HS-5 (cell line): ENCODE results near the gene PRDX2.

ENCODE experiments used
- DNase-seq: peaks from one replicate; pipeline ENCODE4 v3.0.0-alpha.2; 2012; ENCODE audit warnings: low read depth

Gene PRDX2

DNA sequence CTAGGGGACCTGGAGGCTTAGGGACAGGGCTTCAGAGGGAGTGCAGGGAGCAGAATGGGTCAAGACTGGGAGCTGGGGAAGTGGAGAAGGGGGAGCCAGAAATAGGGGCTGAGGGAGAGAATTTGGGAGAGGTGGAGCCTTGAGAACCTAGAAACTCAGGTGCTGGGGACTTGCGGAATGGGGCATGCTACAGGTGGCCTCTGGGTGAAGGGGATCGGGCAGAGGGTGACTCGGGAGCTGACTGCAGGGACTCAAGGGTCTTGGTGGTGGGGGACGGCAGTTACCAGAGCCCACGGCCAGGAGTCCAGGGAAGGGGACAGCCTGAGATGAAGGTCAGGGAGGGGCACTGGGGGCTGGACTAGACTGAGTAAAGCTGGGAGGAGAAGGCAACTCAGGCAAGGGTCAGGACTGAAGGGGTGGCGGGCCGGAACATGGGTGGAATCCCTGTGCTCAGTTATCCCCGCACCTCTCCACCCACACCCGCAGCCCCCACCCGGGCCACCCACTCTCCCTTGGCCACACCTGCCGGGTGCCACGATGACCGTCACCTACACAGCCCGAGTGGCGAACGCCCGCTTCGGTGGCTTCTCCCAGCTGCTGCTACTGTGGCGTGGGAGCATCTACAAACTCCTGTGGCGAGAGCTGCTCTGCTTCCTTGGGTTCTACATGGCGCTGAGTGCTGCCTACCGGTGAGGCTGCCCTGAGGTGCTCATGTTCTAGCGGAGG lies 49.4 kb downstream of the PRDX2 start:
- DNase-seq, result no peak

GRCh38 chr19:12751635-12752034 lies 50.0 kb downstream of the PRDX2 start, which contains the start of gene BEST2:
Gene BEST2, plus strand, starts transcription at chr19:12751791. Its CDS starts 802 bp downstream, at chr19:12752593.
- no peak for DNase-seq

GRCh38 chr19:12750851-12751250 lies 50.7 kb downstream of the PRDX2 start:
- DNase-seq, result no peak

GRCh38 chr19:12749938-12750521 lies 51.6 kb downstream of the PRDX2 start:
- DNase-seq, result no peak

DNA sequence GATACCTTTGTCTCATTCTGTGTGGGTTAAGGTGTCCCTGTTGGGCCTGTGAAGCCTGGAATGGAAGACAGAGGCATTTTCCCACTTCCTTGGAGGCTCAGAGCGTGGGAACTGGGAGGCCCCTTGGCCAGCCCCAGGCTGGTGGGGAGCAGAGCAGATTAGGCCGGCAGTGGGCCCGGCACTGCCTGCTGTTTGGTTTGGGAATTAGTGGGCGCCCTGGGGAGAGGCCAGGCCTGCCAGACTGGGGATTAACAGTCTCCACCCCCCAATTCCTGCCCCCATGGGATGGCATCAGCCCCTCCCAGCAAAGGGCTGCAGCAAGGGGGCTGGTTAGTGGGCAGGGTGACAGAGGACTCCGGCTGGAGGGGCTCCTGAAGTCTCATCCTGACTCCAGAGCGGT lies 53.1 kb downstream of the PRDX2 start:
- no peak for DNase-seq
